Anterior cingulate cortex (tissue), 58 donors: ENCODE data around the gene ADRM1.

ENCODE experiments used
- DNase-seq, 58 donors: peaks; one replicate each; lab custom pipeline; 2025; lab: John Stamatoyannopoulos, UW

ADRM1 gene

GRCh38 chr20:62296724-62297448, 5.9 kb upstream of the ADRM1 start:
- DNase-seq: no peak

GRCh38 chr20:62297449-62298227, 5.2 kb upstream of the ADRM1 start:
- DNase-seq: no peak

- no peak for DNase-seq
Measured at GRCh38 chr20:62298577-62299249, 4.1 kb upstream of the ADRM1 start.

- DNase-seq: no peak
Measured at GRCh38 chr20:62299666-62300236, 3.0 kb upstream of the ADRM1 start.

- DNase-seq: no peak
Measured at GRCh38 chr20:62300319-62300718, 2.5 kb upstream of the ADRM1 start.

- DNase-seq: peak in 2 of 58 donors; percentile 6 to 13
Measured at GRCh38 chr20:62301111-62301668, 1.6 kb upstream of the ADRM1 start.

GRCh38 chr20:62301773-62302340, 940 bp upstream of the ADRM1 start:
- DNase-seq: peak in 57 of 58 donors; percentile 9 to 92 (median 75)

- DNase-seq: no peak
Measured at GRCh38 chr20:62303062-62303339, 204 bp downstream of the ADRM1 start.

GRCh38 chr20:62303340-62304226, 786 bp downstream of the ADRM1 start:
- peak in 1 of 58 donors; percentile 28 for DNase-seq

- DNase-seq: no peak
Measured at GRCh38 chr20:62304331-62305148, 1.7 kb downstream of the ADRM1 start.

- no peak for DNase-seq
Measured at GRCh38 chr20:62305149-62305764, 2.5 kb downstream of the ADRM1 start.

- DNase-seq: no peak
Measured at GRCh38 chr20:62305765-62306413, 3.1 kb downstream of the ADRM1 start.

GRCh38 chr20:62306414-62307187, 3.8 kb downstream of the ADRM1 start:
- no peak for DNase-seq

GRCh38 chr20:62307226-62308101, 4.7 kb downstream of the ADRM1 start:
- no peak for DNase-seq

GRCh38 chr20:62308102-62308822, 5.5 kb downstream of the ADRM1 start:
- peak in 29 of 58 donors; percentile 8 to 59 (median 28) for DNase-seq
